C4-2B (cell line): Measurements from ENCODE around the gene GRIN3B.

Experiments
- H3K27ac ChIP-seq: fragments of 450-650 bp; 2 replicates; pipeline ENCODE4 v1.5.1; 2017
- CTCF ChIP-seq: fragments of 450-650 bp; conservative IDR thresholded peaks from 2 replicates; pipeline ENCODE4 v1.5.1; 2017; ENCODE audit warnings: mild to moderate bottlenecking
- ZFX ChIP-seq: fragments of 450-650 bp; IDR thresholded peaks from 2 replicates; pipeline ENCODE4 v1.6.1; 2017

GRIN3B gene

GRCh38 chr19:1010586-1011510 is 10.6 kb downstream of the GRIN3B start:
- TF ChIP-seq CTCF (no peak), ZFX (no peak)
- H3K27ac ChIP-seq, result no peak overlapping the region

GRCh38 chr19:1011831-1012333 is 11.7 kb downstream of the GRIN3B start:
- TF ChIP-seq CTCF, result no peak
- no peak for TF ChIP-seq ZFX
- no peak overlapping the region for H3K27ac ChIP-seq

- TF ChIP-seq ZFX (no peak), CTCF (no peak)
- H3K27ac ChIP-seq, result no peak overlapping the region
Observed at GRCh38 chr19:1012334-1012733, 12.1 kb downstream of the GRIN3B start.

GRCh38 chr19:1013218-1013617 is 13.0 kb downstream of the GRIN3B start:
- no peak for TF ChIP-seq ZFX

GRCh38 chr19:1014161-1015060 is 14.2 kb downstream of the GRIN3B start:
- TF ChIP-seq CTCF (no peak), ZFX (no peak)
- no peak overlapping the region for H3K27ac ChIP-seq

More at GRCh38 chr19:1013218-1013617, 13.0 kb downstream of the GRIN3B start:
- H3K27ac ChIP-seq, result no peak overlapping the region

- no peak overlapping the region for H3K27ac ChIP-seq
- TF ChIP-seq ZFX (no peak), CTCF (no peak)
Observed at GRCh38 chr19:1015061-1015781, 15.0 kb downstream of the GRIN3B start.
